Heart left ventricle (tissue), 13 donors: ENCODE data around the gene RBMS1.

Experiments used
- POLR2A ChIP-seq, 2 donors: fragments of 450-650 bp; IDR thresholded peaks; one replicate each; pipeline ENCODE4 v1.6.1; 2017; ENCODE audit warnings: antibody characterized with exemption in 2 of 2, mild to moderate bottlenecking in 2 of 2, moderate library complexity in 2 of 2
- TF ChIP-seq, protein P1 (sequence below), 12 donors: fragments of 200-600 bp; sonication (generic) in 4 of 12; IDR thresholded peaks; one replicate each; pipeline versions ENCODE4 v1.5.0 to v1.8.0; 2018 to 2022; ENCODE audit warnings: antibody characterized with exemption in 12 of 12, mild to moderate bottlenecking in 5 of 12
- donor health status: ischemic (EF 13 %, LVEDD 7.1; RV severe dilation, severe dysfunction).
- donor health status: DM: no; HTN: yes; CAD: no.
- donor health status: DM: no; HTN: no; CAD: no.
- donor health status: ischemic (EF 25% LVEDD 6.9; RV normal size, moderate dysfunction).
- donor health status: ischemic (EF 25% LVEDD 5.7; RV mildly dilated, moderate dysfunction).
- donor health status: ischemic (EF 35%, LVEDD 5.7; RV mildly dilated, moderate dysfunction).
- donor health status: nonischemic (EF 11% LVEDD 7.7; RV severe dilation, severe dysfunction).
- donor health status: DM: yes; HTN: yes; CAD: no.
- donor health status: PGD.
- donor health status: ischemic (EF 29% LVEDD 5.4; RV normal size, mild dysfunction).
- donor health status: nonischemic (EF 23%, LVEDD 6.1; RV moderate dilation, normal function).

DNA sequence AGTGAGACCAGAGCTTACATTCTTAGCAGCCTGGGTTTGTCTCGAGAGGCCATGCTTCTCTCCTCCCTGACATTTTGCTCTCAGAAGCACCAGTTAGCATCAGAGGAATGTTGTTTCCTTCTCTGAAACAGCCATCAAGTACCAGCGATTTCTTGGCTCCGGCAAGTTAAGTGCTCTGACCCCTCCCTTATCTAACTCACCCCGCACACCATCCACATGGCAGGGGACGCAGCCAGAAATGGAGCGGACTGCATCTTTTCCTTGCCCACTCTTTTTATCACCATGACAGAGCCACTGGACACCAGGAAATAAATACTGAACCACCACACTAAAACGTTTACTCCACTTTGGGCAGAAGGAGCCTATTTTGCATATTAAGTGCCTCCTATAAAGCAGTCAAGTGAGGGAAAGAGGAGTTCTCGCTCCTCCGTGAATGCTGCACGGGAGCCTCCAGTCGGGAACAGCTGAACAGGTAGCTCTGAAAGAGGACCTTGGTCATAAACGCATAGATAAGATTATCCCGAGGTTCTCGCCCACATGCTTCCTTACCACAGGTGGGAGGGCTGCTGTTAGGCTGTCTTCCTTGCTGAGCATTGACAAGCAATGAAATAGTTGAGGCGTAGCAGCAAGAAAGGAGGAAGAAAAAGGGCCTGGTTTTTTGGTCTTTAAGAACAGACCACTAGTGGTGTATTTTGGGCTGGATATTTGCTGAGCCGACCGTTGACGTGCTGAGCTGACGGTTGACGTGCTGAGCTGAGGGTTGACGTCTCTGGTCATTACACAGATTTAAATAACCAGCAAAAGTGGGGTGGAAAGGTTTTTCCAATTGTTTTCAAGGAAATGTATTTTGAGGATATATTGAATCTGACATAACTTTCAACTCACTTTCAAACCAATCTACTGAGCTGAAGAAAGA is 222.2 kb downstream of the RBMS1 start:
- TF ChIP-seq, protein P1, sequence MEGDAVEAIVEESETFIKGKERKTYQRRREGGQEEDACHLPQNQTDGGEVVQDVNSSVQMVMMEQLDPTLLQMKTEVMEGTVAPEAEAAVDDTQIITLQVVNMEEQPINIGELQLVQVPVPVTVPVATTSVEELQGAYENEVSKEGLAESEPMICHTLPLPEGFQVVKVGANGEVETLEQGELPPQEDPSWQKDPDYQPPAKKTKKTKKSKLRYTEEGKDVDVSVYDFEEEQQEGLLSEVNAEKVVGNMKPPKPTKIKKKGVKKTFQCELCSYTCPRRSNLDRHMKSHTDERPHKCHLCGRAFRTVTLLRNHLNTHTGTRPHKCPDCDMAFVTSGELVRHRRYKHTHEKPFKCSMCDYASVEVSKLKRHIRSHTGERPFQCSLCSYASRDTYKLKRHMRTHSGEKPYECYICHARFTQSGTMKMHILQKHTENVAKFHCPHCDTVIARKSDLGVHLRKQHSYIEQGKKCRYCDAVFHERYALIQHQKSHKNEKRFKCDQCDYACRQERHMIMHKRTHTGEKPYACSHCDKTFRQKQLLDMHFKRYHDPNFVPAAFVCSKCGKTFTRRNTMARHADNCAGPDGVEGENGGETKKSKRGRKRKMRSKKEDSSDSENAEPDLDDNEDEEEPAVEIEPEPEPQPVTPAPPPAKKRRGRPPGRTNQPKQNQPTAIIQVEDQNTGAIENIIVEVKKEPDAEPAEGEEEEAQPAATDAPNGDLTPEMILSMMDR (IDR thresholded peaks at IDR 0.05), result no peak
- no peak for TF ChIP-seq POLR2A (IDR thresholded peaks at IDR 0.05)
